ENCODE results near the gene TRABD2B. TPM values are rescaled to one million over a fixed set of nuclear protein-coding genes. Genes with fewer than 3 reads are reported as not detected.

TRABD2B gene
- total RNA-seq, 1 donor from 2014 or later: 0.89 TPM

DNA sequence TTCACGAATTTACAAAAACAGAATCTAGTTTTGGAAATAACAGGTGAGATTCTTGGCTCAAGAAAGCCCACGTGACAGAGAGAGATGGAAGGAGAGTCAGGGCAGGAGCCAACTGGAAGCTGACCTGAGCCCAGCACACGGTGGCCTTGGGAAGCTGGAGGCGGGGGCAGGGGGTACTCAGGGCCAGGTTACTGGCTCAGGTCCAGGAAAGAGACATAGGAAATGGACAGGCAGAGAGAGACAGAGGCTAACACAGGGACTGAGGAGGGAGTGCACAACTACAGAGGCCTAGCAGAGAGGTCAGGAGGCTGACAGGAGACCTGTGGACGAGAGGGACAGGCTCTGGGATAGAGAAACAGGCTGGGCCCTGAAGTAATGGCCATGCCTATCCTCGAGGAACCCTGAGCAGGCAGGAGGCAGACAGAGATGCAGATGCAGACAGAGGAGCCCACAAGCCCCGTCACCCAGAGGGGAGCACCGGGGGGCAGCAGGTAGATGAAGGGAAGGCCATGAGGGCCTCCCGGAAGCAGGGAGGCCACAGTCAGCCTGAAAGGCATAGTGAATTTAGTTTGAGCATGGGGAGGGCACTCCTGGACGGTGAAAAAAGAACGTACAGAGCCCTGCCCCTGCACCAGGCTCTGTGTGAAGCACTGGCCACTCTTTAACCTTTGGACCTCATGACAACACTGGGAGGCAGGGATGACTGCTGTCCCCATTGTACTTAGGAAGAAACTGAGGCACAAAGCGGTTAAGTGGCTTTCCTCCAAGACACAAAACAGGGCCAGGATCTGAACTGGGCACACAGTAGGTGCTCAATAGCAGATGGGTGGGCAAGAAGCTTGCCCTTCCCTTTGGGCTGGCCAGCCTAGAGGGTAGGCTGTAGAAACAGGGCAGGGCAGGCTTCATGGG is 230.1 kb downstream of the TRABD2B start:
- Mint-ChIP-seq H3K4me1 (ENCODE audit: low read depth, unreplicated experiment) (peaks cover 3% of the 10 kb centered on the region), H3K27me3 (ENCODE audit: low read depth, unreplicated experiment) (peaks cover 42% of the 10 kb centered on the region), H3K36me3 (ENCODE audit: low read depth, unreplicated experiment) (peaks cover 3% of the 10 kb centered on the region), H3K9me3 (ENCODE audit: unreplicated experiment) (peaks cover 2% of the 10 kb centered on the region), H3K4me3 (ENCODE audit: unreplicated experiment) (no peak overlapping the region), H3K27ac (ENCODE audit: unreplicated experiment) (no peak overlapping the region)
- no peak for TF ChIP-seq EZH2 (IDR thresholded peaks at IDR 0.05; ENCODE audit: insufficient read depth, low read length)
- no peak for TF ChIP-seq CTCF (IDR thresholded peaks at IDR 0.05; ENCODE audit: insufficient read depth, low read depth, low read length)
- no peak overlapping the region for H3K4me3 ChIP-seq (ENCODE audit: insufficient read depth, low read depth, low read length)
- no peak overlapping the region for H3K4me2 ChIP-seq (ENCODE audit: low read length)
- H3K9ac ChIP-seq (ENCODE audit: low read length): no peak overlapping the region
- no peaks in the 10 kb centered on the region for H4K20me1 ChIP-seq (ENCODE audit: insufficient read depth, low read length)
- no peaks in the 10 kb centered on the region for H3K79me2 ChIP-seq (ENCODE audit: insufficient read depth, low read length)
- no peaks in the 10 kb centered on the region for H3K9me3 ChIP-seq (ENCODE audit: insufficient read depth, low read depth, low read length)
- H2AFZ ChIP-seq (ENCODE audit: low read depth, low read length): no peak overlapping the region
- H3K27me3 ChIP-seq (ENCODE audit: insufficient read depth, low read length): peaks cover 6% of the 10 kb centered on the region
- no peak overlapping the region for H3K27ac ChIP-seq (ENCODE audit: low read depth, low read length)
- H3K36me3 ChIP-seq (ENCODE audit: insufficient read depth, low read length): no peaks in the 10 kb centered on the region
- no peak for FAIRE-seq
- DNase-seq (ENCODE audit: low read depth): no peak
- no peaks in the 10 kb centered on the region for H3K4me1 ChIP-seq (ENCODE audit: insufficient read depth, low read length)

- no peak overlapping the region for H3K27ac ChIP-seq (ENCODE audit: low read depth, low read length)
- no peak overlapping the region for H3K4me2 ChIP-seq (ENCODE audit: low read length)
- no peaks in the 10 kb centered on the region for H4K20me1 ChIP-seq (ENCODE audit: insufficient read depth, low read length)
- no peaks in the 10 kb centered on the region for H3K4me1 ChIP-seq (ENCODE audit: insufficient read depth, low read length)
- peaks cover 3% of the 10 kb centered on the region for H3K4me1 Mint-ChIP-seq (ENCODE audit: low read depth, unreplicated experiment)
- peaks cover 3% of the 10 kb centered on the region for H3K36me3 Mint-ChIP-seq (ENCODE audit: low read depth, unreplicated experiment)
- H3K4me3 ChIP-seq (ENCODE audit: insufficient read depth, low read depth, low read length): no peak overlapping the region
- H3K9me3 Mint-ChIP-seq (ENCODE audit: unreplicated experiment): peaks cover 2% of the 10 kb centered on the region
- no peaks in the 10 kb centered on the region for H3K36me3 ChIP-seq (ENCODE audit: insufficient read depth, low read length)
- no peak overlapping the region for H3K27ac Mint-ChIP-seq (ENCODE audit: unreplicated experiment)
- no peaks in the 10 kb centered on the region for H3K9me3 ChIP-seq (ENCODE audit: insufficient read depth, low read depth, low read length)
- H3K9ac ChIP-seq (ENCODE audit: low read length): no peak overlapping the region
- no peak overlapping the region for H3K4me3 Mint-ChIP-seq (ENCODE audit: unreplicated experiment)
- FAIRE-seq (no peak), DNase-seq (ENCODE audit: low read depth) (no peak)
- H2AFZ ChIP-seq (ENCODE audit: low read depth, low read length): no peak overlapping the region
- TF ChIP-seq EZH2 (IDR thresholded peaks at IDR 0.05; ENCODE audit: insufficient read depth, low read length) (no peak), CTCF (IDR thresholded peaks at IDR 0.05; ENCODE audit: insufficient read depth, low read depth, low read length) (no peak)
- H3K27me3 Mint-ChIP-seq (ENCODE audit: low read depth, unreplicated experiment): peaks cover 46% of the 10 kb centered on the region
- no peaks in the 10 kb centered on the region for H3K79me2 ChIP-seq (ENCODE audit: insufficient read depth, low read length)
- H3K27me3 ChIP-seq (ENCODE audit: insufficient read depth, low read length): peaks cover 7% of the 10 kb centered on the region
Measured at GRCh38 chr1:47765742-47766485, 231.3 kb downstream of the TRABD2B start.
